NB4 (cell line): ENCODE measurements around the gene SYNDIG1.

ENCODE experiments used
- DNase-seq: peaks from one replicate; pipeline ENCODE4 v3.0.0; 2010; ENCODE audit warnings: low read depth
- H3K4me3 ChIP-seq: one replicate; pipeline ENCODE4 v1.5.1; 2011; ENCODE audit warnings: mild to moderate bottlenecking, low read depth, low read length, moderate library complexity
- CTCF ChIP-seq: IDR thresholded peaks from one replicate; pipeline ENCODE4 v1.5.1; 2012; ENCODE audit warnings: low read depth, low read length
- MAX ChIP-seq: IDR thresholded peaks from 2 replicates; pipeline ENCODE4 v1.6.1; 2011; ENCODE audit warnings: low read depth, low read length
- MYC ChIP-seq: IDR thresholded peaks from 2 replicates; pipeline ENCODE4 v1.6.1; 2011; ENCODE audit warnings: low read depth, low read length
- POLR2A ChIP-seq: IDR thresholded peaks from 2 replicates; pipeline ENCODE4 v1.6.1; 2011; ENCODE audit warnings: mild to moderate bottlenecking; ENCODE audit not compliant: insufficient read length; ENCODE audit errors: extremely low read depth

SYNDIG1 gene

GRCh38 chr20:24604966-24605665 lies 135.7 kb downstream of the SYNDIG1 start:
- no peak overlapping the region for H3K4me3 ChIP-seq
- no peak for DNase-seq
- TF ChIP-seq CTCF: no peak
- no peak for TF ChIP-seq POLR2A
- no peak for TF ChIP-seq MYC

- DNase-seq: no peak
- H3K4me3 ChIP-seq: no peak overlapping the region
- no peak for TF ChIP-seq CTCF
These were observed 136.6 kb downstream of the SYNDIG1 start for GRCh38 chr20:24605937-24606455.

- no peak for TF ChIP-seq POLR2A
- TF ChIP-seq MAX: no peak
- TF ChIP-seq MYC: no peak
- no peak for TF ChIP-seq CTCF
- no peak overlapping the region for H3K4me3 ChIP-seq
- no peak for DNase-seq
These were observed 138.0 kb downstream of the SYNDIG1 start for GRCh38 chr20:24607402-24607801.

GRCh38 chr20:24608926-24609667 lies 139.7 kb downstream of the SYNDIG1 start:
- no peak overlapping the region for H3K4me3 ChIP-seq
- TF ChIP-seq POLR2A (no peak), MYC (no peak), MAX (no peak), CTCF (no peak)
- no peak for DNase-seq

GRCh38 chr20:24609757-24610156 lies 140.3 kb downstream of the SYNDIG1 start:
- no peak overlapping the region for H3K4me3 ChIP-seq
- no peak for DNase-seq
- TF ChIP-seq CTCF: no peak
- no peak for TF ChIP-seq MAX
- TF ChIP-seq POLR2A: no peak
- TF ChIP-seq MYC: no peak
